AG10803 (cell line): Measurements from ENCODE around the gene LMX1B.
"Not testable (repeated sequence)": the region's sequence is repeated elsewhere in the genome, so short reads cannot be mapped to it uniquely, and the experiment has no call there.

Experiments used
- DNase-seq: peaks from one replicate; pipeline ENCODE4 v3.0.0; 2010; ENCODE audit warnings: low read depth
- H3K4me3 ChIP-seq: 2 replicates; pipeline ENCODE4 v1.5.1; 2011; ENCODE audit warnings: mild to moderate bottlenecking, low read length, control low read depth
- CTCF ChIP-seq: conservative IDR thresholded peaks from 2 replicates; pipeline ENCODE4 v1.5.1; 2011; ENCODE audit warnings: mild to moderate bottlenecking, low read length, control low read depth, inconsistent platforms

Gene LMX1B

GRCh38 chr9:126649477-126649876 is 35.7 kb downstream of the LMX1B start:
- no peak for DNase-seq
- no peak overlapping the region for H3K4me3 ChIP-seq
- no peak for TF ChIP-seq CTCF

GRCh38 chr9:126650404-126651341 is 36.9 kb downstream of the LMX1B start:
- H3K4me3 ChIP-seq: no peak overlapping the region
- no peak for DNase-seq
- no peak for TF ChIP-seq CTCF

GRCh38 chr9:126652140-126652582 is 38.4 kb downstream of the LMX1B start:
- H3K4me3 ChIP-seq: no peak overlapping the region
- no peak for DNase-seq
- no peak for TF ChIP-seq CTCF

GRCh38 chr9:126654124-126654523 is 40.4 kb downstream of the LMX1B start:
- TF ChIP-seq CTCF: no peak
- DNase-seq: no peak

GRCh38 chr9:126656214-126656613 is 42.5 kb downstream of the LMX1B start:
- not testable (repeated sequence) for H3K4me3 ChIP-seq, DNase-seq

More at GRCh38 chr9:126654124-126654523, 40.4 kb downstream of the LMX1B start:
- no peak overlapping the region for H3K4me3 ChIP-seq

GRCh38 chr9:126658201-126658825 is 44.6 kb downstream of the LMX1B start:
- DNase-seq: no peak
- no peak overlapping the region for H3K4me3 ChIP-seq
- TF ChIP-seq CTCF: no peak

GRCh38 chr9:126658956-126659555 is 45.3 kb downstream of the LMX1B start:
- TF ChIP-seq CTCF: no peak
- H3K4me3 ChIP-seq: no peak overlapping the region
- DNase-seq: no peak
